Measurements from ENCODE around the gene GTF3C2.

The GTF3C2 gene

GRCh38 chr2:27356382-27357181 lies at the start of gene GTF3C2:
Gene GTF3C2 (minus strand): TSS chr2:27356764. CDS start chr2:27343554, 13,210 bp downstream.
- DNase-seq (ENCODE audit: low read depth): peak; percentile 95
- no peak for TF ChIP-seq CTCF (IDR thresholded peaks at IDR 0.05; ENCODE audit: low read depth, low read length, missing control alignments)

GRCh38 chr2:27400348-27401135 lies 44.0 kb upstream of the GTF3C2 start:
- no peak overlapping the region for H3K4me3 ChIP-seq (ENCODE audit: low read depth, low read length)
- no peak for DNase-seq (ENCODE audit: low read depth)
- no peak for TF ChIP-seq CTCF (IDR thresholded peaks at IDR 0.05; ENCODE audit: low read depth, low read length, missing control alignments)

More at GRCh38 chr2:27356382-27357181, at the start of gene GTF3C2:
- H3K4me3 ChIP-seq (ENCODE audit: low read depth, low read length): peak within 1 kb of the TSS; percentile 97

GRCh38 chr2:27398962-27399361 lies 42.4 kb upstream of the GTF3C2 start:
- no peak for TF ChIP-seq CTCF (IDR thresholded peaks at IDR 0.05; ENCODE audit: low read depth, low read length, missing control alignments)
- no peak for DNase-seq (ENCODE audit: low read depth)
- H3K4me3 ChIP-seq (ENCODE audit: low read depth, low read length): no peak overlapping the region

GRCh38 chr2:27393225-27393624 lies 36.7 kb upstream of the GTF3C2 start:
- H3K4me3 ChIP-seq (ENCODE audit: low read depth, low read length): no peak overlapping the region
- no peak for DNase-seq (ENCODE audit: low read depth)
- TF ChIP-seq CTCF (IDR thresholded peaks at IDR 0.05; ENCODE audit: low read depth, low read length, missing control alignments): no peak

- TF ChIP-seq CTCF (IDR thresholded peaks at IDR 0.05; ENCODE audit: low read depth, low read length, missing control alignments): no peak
- DNase-seq (ENCODE audit: low read depth): no peak
- no peak overlapping the region for H3K4me3 ChIP-seq (ENCODE audit: low read depth, low read length)
Observed at GRCh38 chr2:27390822-27391679, 34.5 kb upstream of the GTF3C2 start.

GRCh38 chr2:27381577-27382181 lies 25.1 kb upstream of the GTF3C2 start:
- no peak for TF ChIP-seq CTCF (IDR thresholded peaks at IDR 0.05; ENCODE audit: low read depth, low read length, missing control alignments)
- DNase-seq (ENCODE audit: low read depth): no peak
- no peak overlapping the region for H3K4me3 ChIP-seq (ENCODE audit: low read depth, low read length)

All from GM12864 (cell line).